IMR-90 (cell line): ENCODE data around the gene CTSF. TPM values are rescaled to one million over a fixed set of nuclear protein-coding genes. Genes with fewer than 3 reads are reported as not detected.
A peak's percentile ranks its signal among the peaks of the same experiment; 100 is the strongest.

ENCODE experiments used
- ATAC-seq: fragments of 200-7000 bp; cut with Tn5 transposase; 2 replicates; pipeline ENCODE4 v1.9.1; 2020; ENCODE audit warnings: low read depth, mild to moderate bottlenecking, moderate library complexity
- BruUV-seq: library from RNA; stranded (reverse); fragments of 400-500 nt; replicated peaks from 2 replicates; lab custom pipeline; 2021; lab: Mats Ljungman, UMichigan
- CTCF ChIA-PET: fragments of 300-600 bp; formaldehyde crosslinking; extraction: SDS; loops from one replicate; lab custom pipeline; 2021; ENCODE audit warnings: antibody characterized with exemption; lab: Yijun Ruan, JAX
- POLR2A ChIA-PET: fragments of 300-600 bp; sonication (Branson Sonifier 250); formaldehyde crosslinking; loops from one replicate; lab custom pipeline; 2022; ENCODE audit warnings: antibody characterized with exemption; ENCODE audit not compliant: unreplicated experiment; lab: Charles Lee
- DNase-seq: peaks from one replicate; pipeline ENCODE4 v3.0.0; 2013
- H2AFZ ChIP-seq: replicated peaks from 2 replicates; pipeline ENCODE3; 2013; ENCODE audit warnings: low read length, mild to moderate bottlenecking; ENCODE audit not compliant: poor library complexity
- H2AK5ac ChIP-seq: 2 replicates; pipeline ENCODE4 v1.6.1; 2013; ENCODE audit warnings: low read depth, low read length, inconsistent platforms
- H2AK9ac ChIP-seq: replicated peaks from 2 replicates; pipeline ENCODE3; 2013; ENCODE audit warnings: mild to moderate bottlenecking, low read depth, low read length, moderate library complexity; ENCODE audit not compliant: poor library complexity
- H2BK120ac ChIP-seq: 2 replicates; pipeline ENCODE4 v1.6.1; 2013; ENCODE audit warnings: low read depth, low read length, inconsistent platforms
- H2BK15ac ChIP-seq: 3 replicates; pipeline ENCODE4 v1.6.1; 2013; ENCODE audit warnings: low read depth, low read length, inconsistent platforms
- H2BK20ac ChIP-seq: 2 replicates; pipeline ENCODE4 v1.6.1; 2013; ENCODE audit warnings: low read depth, mild to moderate bottlenecking, inconsistent platforms, low read length, moderate library complexity
- H2BK5ac ChIP-seq: 2 replicates; pipeline ENCODE4 v1.6.1; 2013; ENCODE audit warnings: mild to moderate bottlenecking, low read depth, low read length, inconsistent platforms; ENCODE audit not compliant: poor library complexity, severe bottlenecking
- H3K14ac ChIP-seq: replicated peaks from 2 replicates; pipeline ENCODE4 v1.6.1; 2013; ENCODE audit warnings: low read depth, low read length, inconsistent platforms
- H3K18ac ChIP-seq: 2 replicates; pipeline ENCODE4 v1.6.1; 2013; ENCODE audit warnings: low read depth, low read length, control low read depth
- H3K23ac ChIP-seq: 2 replicates; pipeline ENCODE4 v1.6.1; 2013; ENCODE audit warnings: low read depth, low read length, inconsistent platforms
- H3K27ac ChIP-seq: 2 replicates; pipeline ENCODE4 v1.5.1; 2013; ENCODE audit warnings: mild to moderate bottlenecking, control low read depth, low read length; ENCODE audit not compliant: insufficient read depth
- H3K27me3 ChIP-seq: 2 replicates; pipeline ENCODE4 v1.6.1; 2013; ENCODE audit warnings: low read length; ENCODE audit not compliant: control insufficient read depth, insufficient read depth
- H3K36me3 ChIP-seq: 2 replicates; pipeline ENCODE4 v1.6.1; 2013; ENCODE audit warnings: low read length, mixed read lengths; ENCODE audit not compliant: control insufficient read depth, insufficient read depth
- H3K4ac ChIP-seq: 2 replicates; pipeline ENCODE4 v1.6.1; 2013; ENCODE audit warnings: low read depth, low read length, inconsistent platforms
- H3K4me1 ChIP-seq: 2 replicates; pipeline ENCODE4 v1.6.1; 2013; ENCODE audit warnings: low read length, mixed read lengths; ENCODE audit not compliant: control insufficient read depth, insufficient read depth
- H3K4me2 ChIP-seq: 2 replicates; pipeline ENCODE4 v1.6.1; 2013; ENCODE audit warnings: low read depth, mild to moderate bottlenecking, control low read depth, low read length, moderate library complexity
- H3K4me3 ChIP-seq: 2 replicates; pipeline ENCODE4 v1.5.1; 2013; ENCODE audit warnings: low read depth, mild to moderate bottlenecking, control low read depth, low read length, moderate library complexity; ENCODE audit not compliant: insufficient read depth
- H3K56ac ChIP-seq: 2 replicates; pipeline ENCODE4 v1.6.1; 2013; ENCODE audit warnings: low read length, inconsistent platforms; ENCODE audit not compliant: insufficient read depth; ENCODE audit errors: extremely low read depth
- H3K79me1 ChIP-seq, 2 experiments: 2 replicates each; pipeline ENCODE4 v1.6.1; 2013; ENCODE audit warnings: low read length in 2 of 2, inconsistent platforms in 1 of 2, low read depth in 1 of 2
- H3K9ac ChIP-seq: 2 replicates; pipeline ENCODE4 v1.6.1; 2013; ENCODE audit warnings: low read depth, low read length, control low read depth
- H3K9me1 ChIP-seq: 2 replicates; pipeline ENCODE4 v1.6.1; 2013; ENCODE audit warnings: low read length, inconsistent platforms; ENCODE audit not compliant: insufficient read depth
- H3K9me3 ChIP-seq: 2 replicates; pipeline ENCODE4 v1.6.1; 2013; ENCODE audit warnings: low read length; ENCODE audit not compliant: control insufficient read depth, insufficient read depth
- H4K20me1 ChIP-seq: 2 replicates; pipeline ENCODE4 v1.6.1; 2013; ENCODE audit warnings: low read length, inconsistent platforms; ENCODE audit not compliant: insufficient read depth
- H4K5ac ChIP-seq: 2 replicates; pipeline ENCODE4 v1.6.1; 2013; ENCODE audit warnings: mild to moderate bottlenecking, low read depth, low read length, control low read depth
- H4K8ac ChIP-seq, 2 experiments: 2 replicates each; pipeline ENCODE4 v1.6.1; 2013; ENCODE audit warnings: low read depth in 2 of 2, low read length in 2 of 2, control low read depth in 1 of 2, inconsistent platforms in 1 of 2
- H4K91ac ChIP-seq: 2 replicates; pipeline ENCODE4 v1.6.1; 2013; ENCODE audit warnings: low read depth, low read length, inconsistent platforms; ENCODE audit not compliant: insufficient read depth
- BHLHE40 ChIP-seq: fragments of 150-350 bp; IDR thresholded peaks from 2 replicates; pipeline ENCODE4 v1.6.1; 2016; ENCODE audit warnings: mild to moderate bottlenecking, low read depth, low read length
- FOS ChIP-seq: fragments of 150-350 bp; IDR thresholded peaks from 2 replicates; pipeline ENCODE4 v1.6.1; 2016; ENCODE audit warnings: low read depth, low read length
- MAFK ChIP-seq: IDR thresholded peaks from 2 replicates; pipeline ENCODE4 v1.6.1; 2012; ENCODE audit warnings: low read depth, low read length, improper control_type of control experiment
- MAZ ChIP-seq: IDR thresholded peaks from 2 replicates; pipeline ENCODE4 v1.6.1; 2012; ENCODE audit warnings: low read depth, mild to moderate bottlenecking, low read length, improper control_type of control experiment, moderate library complexity, borderline replicate concordance
- MXI1 ChIP-seq: IDR thresholded peaks from 2 replicates; pipeline ENCODE4 v1.6.1; 2012; ENCODE audit warnings: low read depth, mild to moderate bottlenecking, low read length, moderate library complexity, borderline replicate concordance
- POLR2A ChIP-seq: IDR thresholded peaks from 2 replicates; pipeline ENCODE4 v1.6.1; 2012; ENCODE audit warnings: mild to moderate bottlenecking, low read depth, low read length
- RAD21 ChIP-seq: IDR thresholded peaks from 2 replicates; pipeline ENCODE4 v1.6.1; 2012; ENCODE audit warnings: low read length, improper control_type of control experiment
- RCOR1 ChIP-seq: IDR thresholded peaks from 2 replicates; pipeline ENCODE4 v1.6.1; 2012; ENCODE audit warnings: mild to moderate bottlenecking, low read length, improper control_type of control experiment; ENCODE audit not compliant: insufficient replicate concordance
- SMC3 ChIP-seq: fragments of 150-350 bp; IDR thresholded peaks from 2 replicates; pipeline ENCODE4 v1.6.1; 2016; ENCODE audit warnings: low read depth, mild to moderate bottlenecking, antibody characterized with exemption, low read length, moderate library complexity
- WGBS, 2 experiments: methylation state at CpG; one replicate each; pipeline versions ENCODE4 v1.1.5 to v1.1.7; 2013; ENCODE audit warnings: missing lambda C conversion rate in 2 of 2; ENCODE audit not compliant: insufficient read length in 1 of 2; ENCODE audit errors: extremely low coverage in 2 of 2; 5-methylcytosine and 5-hydroxymethylcytosine counted together
- dilution Hi-C: fragments of 300-500 bp; cut with HindIII; formaldehyde crosslinking; loops from one replicate; pipeline ENCODE4 v1.14.3; 2018; ENCODE audit warnings: low sequenced_read_pairs; ENCODE audit not compliant: unreplicated experiment
- in situ Hi-C: fragments of 300-500 bp; cut with MboI; formaldehyde crosslinking; loops from 3 replicates; pipeline ENCODE4 v1.14.3; 2019; ENCODE audit warnings: low sequenced_read_pairs, inconsistent platforms, mixed read lengths
- intact Hi-C: fragments of 100-400 bp; cut with micrococcal nuclease; formaldehyde crosslinking; loops from 2 replicates; pipeline ENCODE4 v1.10.0; 2022
- polyA plus RNA-seq, 3 experiments: library from polyadenylated mRNA; depleted of rRNA; stranded (reverse); fragments of >200 nt; gene quantifications; 2 replicates each; pipeline ENCODE4 v1.2.3, GENCODE V29; 2012; ENCODE audit warnings: low replicate concordance in 1 of 3
- total RNA-seq: library from RNA; depleted of rRNA; stranded (reverse); fragments of >200 nt; gene quantifications from 2 replicates; pipeline ENCODE4 v1.2.3, GENCODE V29; 2012
- TF ChIP-seq, protein P1 (sequence below): fragments of 150-350 bp; IDR thresholded peaks from 2 replicates; pipeline ENCODE4 v1.6.1; 2017; ENCODE audit warnings: mild to moderate bottlenecking, antibody characterized with exemption, low read length, low read depth
- TF ChIP-seq, protein P2 (sequence below): conservative IDR thresholded peaks from 2 replicates; pipeline ENCODE4 v1.5.1; 2012; ENCODE audit warnings: mild to moderate bottlenecking, low read depth, low read length, improper control_type of control experiment

CTSF gene
- total and polyA plus RNA-seq, 2 of the 4 experiments (the other 2 are of a cell fraction) = 4.1 to 16.0 TPM

DNA sequence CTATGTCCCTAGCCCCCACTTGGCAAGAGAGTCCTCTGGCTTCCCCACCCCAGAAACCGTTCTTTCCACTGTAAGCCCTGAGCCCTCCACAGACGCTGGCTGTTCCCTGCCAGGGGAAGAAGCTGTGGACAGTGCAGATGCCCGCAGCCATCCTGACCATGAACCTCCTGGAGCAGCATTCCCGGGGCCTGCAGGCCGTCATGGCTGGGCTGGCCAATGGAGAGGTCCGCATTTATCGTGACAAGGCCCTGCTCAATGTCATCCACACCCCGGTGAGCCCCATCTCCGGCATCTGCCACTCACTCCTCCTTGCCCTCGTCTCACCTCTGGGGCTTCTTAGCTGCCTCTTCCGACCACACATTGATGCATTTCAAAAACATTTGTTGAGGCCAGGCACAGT, 44.8 kb downstream of the CTSF start:
- Histone ChIP-seq H4K8ac (no peak overlapping the region), H3K18ac (no peak overlapping the region), H3K14ac (no peak overlapping the region), H2AK9ac (peak overlapping the region; percentile 28), H2BK20ac (no peak overlapping the region), H3K4me3 (no peak overlapping the region), H4K5ac (no peak overlapping the region), H2AFZ (no peak overlapping the region), H4K20me1 (no peaks in the 10 kb centered on the region), H3K4me1 (no peaks in the 10 kb centered on the region), H3K56ac (no peak overlapping the region), H3K27ac (no peak overlapping the region), H3K27me3 (no peaks in the 10 kb centered on the region), H2BK15ac (no peak overlapping the region), H3K36me3 (peaks cover 30% of the 10 kb centered on the region), H3K4ac (no peak overlapping the region), H3K79me1 (no peaks in the 10 kb centered on the region), H3K23ac (no peak overlapping the region), H2AK5ac (no peak overlapping the region), H3K9me3 (no peaks in the 10 kb centered on the region), H3K9me1 (no peaks in the 10 kb centered on the region), H4K91ac (no peak overlapping the region), H3K4me2 (no peak overlapping the region), H2BK120ac (no peak overlapping the region), H3K9ac (no peak overlapping the region), H2BK5ac (no peak overlapping the region)
- CTCF ChIA-PET = no interaction called here
- POLR2A ChIA-PET = no interaction called here
- 100% methylated on average over 3 of the region's 11 CpGs; no CpG with 5 or more reads in 1 of the 2 experiments for WGBS, 2 experiments
- dilution Hi-C loops = no loop called here
- intact Hi-C loops = no loop called here
- in situ Hi-C loops = no loop called here
- BruUV-seq = no TSS peak
- no peak for ATAC-seq
- no peak for DNase-seq
- TF ChIP-seq, protein P1, sequence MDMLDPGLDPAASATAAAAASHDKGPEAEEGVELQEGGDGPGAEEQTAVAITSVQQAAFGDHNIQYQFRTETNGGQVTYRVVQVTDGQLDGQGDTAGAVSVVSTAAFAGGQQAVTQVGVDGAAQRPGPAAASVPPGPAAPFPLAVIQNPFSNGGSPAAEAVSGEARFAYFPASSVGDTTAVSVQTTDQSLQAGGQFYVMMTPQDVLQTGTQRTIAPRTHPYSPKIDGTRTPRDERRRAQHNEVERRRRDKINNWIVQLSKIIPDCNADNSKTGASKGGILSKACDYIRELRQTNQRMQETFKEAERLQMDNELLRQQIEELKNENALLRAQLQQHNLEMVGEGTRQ = no peak
- TF ChIP-seq MAFK (no peak), BHLHE40 (no peak), SMC3 (no peak), FOS (no peak), RAD21 (no peak), MAZ (no peak), RCOR1 (no peak), POLR2A (no peak), MXI1 (no peak)
- TF ChIP-seq, protein P2, sequence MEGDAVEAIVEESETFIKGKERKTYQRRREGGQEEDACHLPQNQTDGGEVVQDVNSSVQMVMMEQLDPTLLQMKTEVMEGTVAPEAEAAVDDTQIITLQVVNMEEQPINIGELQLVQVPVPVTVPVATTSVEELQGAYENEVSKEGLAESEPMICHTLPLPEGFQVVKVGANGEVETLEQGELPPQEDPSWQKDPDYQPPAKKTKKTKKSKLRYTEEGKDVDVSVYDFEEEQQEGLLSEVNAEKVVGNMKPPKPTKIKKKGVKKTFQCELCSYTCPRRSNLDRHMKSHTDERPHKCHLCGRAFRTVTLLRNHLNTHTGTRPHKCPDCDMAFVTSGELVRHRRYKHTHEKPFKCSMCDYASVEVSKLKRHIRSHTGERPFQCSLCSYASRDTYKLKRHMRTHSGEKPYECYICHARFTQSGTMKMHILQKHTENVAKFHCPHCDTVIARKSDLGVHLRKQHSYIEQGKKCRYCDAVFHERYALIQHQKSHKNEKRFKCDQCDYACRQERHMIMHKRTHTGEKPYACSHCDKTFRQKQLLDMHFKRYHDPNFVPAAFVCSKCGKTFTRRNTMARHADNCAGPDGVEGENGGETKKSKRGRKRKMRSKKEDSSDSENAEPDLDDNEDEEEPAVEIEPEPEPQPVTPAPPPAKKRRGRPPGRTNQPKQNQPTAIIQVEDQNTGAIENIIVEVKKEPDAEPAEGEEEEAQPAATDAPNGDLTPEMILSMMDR = no peak
